Hepatocyte (in vitro differentiated cells): Measurements from ENCODE around the gene BICD1. TPM values are rescaled to one million over a fixed set of nuclear protein-coding genes. Genes with fewer than 3 reads are reported as not detected.

Experiments
- DNase-seq: peaks from one replicate; pipeline ENCODE4 v3.0.0-alpha.2; 2016; ENCODE audit warnings: low spot score
- H2AFZ ChIP-seq: fragments of 200-600 bp; sonication (generic); 2 replicates; pipeline ENCODE4 v1.6.0; 2016; ENCODE audit warnings: antibody characterized with exemption, mild to moderate bottlenecking
- H3K27ac ChIP-seq: fragments of 200-600 bp; sonication (generic); 2 replicates; pipeline ENCODE4 v1.5.1; 2016; ENCODE audit warnings: mild to moderate bottlenecking
- H3K27me3 ChIP-seq: fragments of 200-600 bp; sonication (generic); 2 replicates; pipeline ENCODE4 v1.6.1; 2016
- H3K36me3 ChIP-seq: fragments of 200-600 bp; sonication (generic); replicated peaks from 2 replicates; pipeline ENCODE4 v1.5.1; 2016; ENCODE audit warnings: low read depth; ENCODE audit not compliant: insufficient read depth
- H3K4me1 ChIP-seq: fragments of 200-600 bp; sonication (generic); 2 replicates; pipeline ENCODE4 v1.5.1; 2016; ENCODE audit warnings: mild to moderate bottlenecking, moderate library complexity; ENCODE audit not compliant: insufficient read depth
- H3K4me2 ChIP-seq: fragments of 200-600 bp; sonication (generic); 2 replicates; pipeline ENCODE4 v1.6.0; 2016
- H3K4me3 ChIP-seq: fragments of 200-600 bp; sonication (generic); 2 replicates; pipeline ENCODE4 v1.5.1; 2016; ENCODE audit warnings: mild to moderate bottlenecking
- H3K79me2 ChIP-seq: fragments of 200-600 bp; sonication (generic); 2 replicates; pipeline ENCODE4 v1.6.0; 2017; ENCODE audit warnings: mild to moderate bottlenecking
- H3K9me2 ChIP-seq: fragments of 200-600 bp; sonication (generic); replicated peaks from 2 replicates; pipeline ENCODE4 v1.6.0; 2017; ENCODE audit warnings: mild to moderate bottlenecking; ENCODE audit not compliant: insufficient read depth
- H3K9me3 ChIP-seq: fragments of 200-600 bp; sonication (generic); 2 replicates; pipeline ENCODE4 v1.5.1; 2016; ENCODE audit warnings: low read depth, mild to moderate bottlenecking
- H4K20me1 ChIP-seq: fragments of 200-600 bp; sonication (generic); 2 replicates; pipeline ENCODE4 v1.6.0; 2016; ENCODE audit warnings: mild to moderate bottlenecking; ENCODE audit not compliant: insufficient read depth, poor library complexity, severe bottlenecking
- CTCF ChIP-seq: fragments of 200-600 bp; sonication (generic); IDR thresholded peaks from 2 replicates; pipeline ENCODE4 v1.5.1; 2016; ENCODE audit warnings: antibody characterized with exemption, mild to moderate bottlenecking; ENCODE audit not compliant: poor library complexity
- EZH2 ChIP-seq: fragments of 200-600 bp; sonication (generic); IDR thresholded peaks from 2 replicates; pipeline ENCODE4 v1.6.1; 2016; ENCODE audit warnings: antibody characterized with exemption, mild to moderate bottlenecking, borderline replicate concordance
- EZH2phosphoT487 ChIP-seq: fragments of 200-600 bp; sonication (generic); IDR thresholded peaks from one replicate; pipeline ENCODE4 v1.6.1; 2018; ENCODE audit warnings: antibody characterized with exemption, mild to moderate bottlenecking, low read depth, moderate library complexity; ENCODE audit not compliant: unreplicated experiment, severe bottlenecking
- WGBS: methylation state at CpG from one replicate; pipeline ENCODE4 v1.1.6; 2016; ENCODE audit warnings: low lambda C conversion rate; ENCODE audit errors: missing lambda C conversion rate; 5-methylcytosine and 5-hydroxymethylcytosine counted together
- polyA plus RNA-seq: library from polyadenylated mRNA; unstranded; fragments of >200 nt; fragmentation: Nextera tagmentation; extraction: Ambion mirVana; gene quantifications from 2 replicates; pipeline ENCODE4 v1.2.1, GENCODE V29; 2016
- total RNA-seq: library from RNA; depleted of rRNA; stranded (reverse); fragments of >200 nt; gene quantifications from 2 replicates; pipeline ENCODE4 v1.2.3, GENCODE V29; 2014

The BICD1 gene
- total and polyA plus RNA-seq, 2 experiments from 2014 or later, result 19.7 to 23.6 TPM

DNA sequence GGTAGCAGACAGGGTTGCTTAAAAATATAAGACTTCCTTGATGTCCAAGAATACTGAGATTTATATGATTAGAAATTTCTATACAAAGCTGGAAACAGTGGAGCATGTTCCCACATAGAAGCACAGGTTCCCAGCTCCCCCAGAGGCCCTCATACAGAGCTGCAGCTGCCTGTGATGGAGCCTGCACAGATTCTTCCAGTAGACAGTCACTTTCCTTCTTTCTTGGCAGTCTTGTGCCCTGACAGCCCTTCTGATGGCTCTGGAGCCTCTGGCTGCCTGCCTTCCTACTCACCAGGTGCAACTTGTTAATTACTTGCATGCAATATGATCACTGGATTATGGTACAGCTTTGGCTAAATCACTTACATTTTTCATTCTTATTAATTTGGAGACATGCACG, 44.4 kb downstream of the BICD1 start:
- Histone ChIP-seq H3K4me2 (no peak overlapping the region), H2AFZ (no peak overlapping the region), H3K9me3 (no peaks in the 10 kb centered on the region), H3K27ac (no peak overlapping the region), H3K79me2 (peaks cover 15% of the 10 kb centered on the region), H3K27me3 (no peaks in the 10 kb centered on the region), H3K36me3 (no peaks in the 10 kb centered on the region), H3K4me1 (peaks cover 4% of the 10 kb centered on the region), H3K9me2 (no peaks in the 10 kb centered on the region), H4K20me1 (no peaks in the 10 kb centered on the region), H3K4me3 (no peak overlapping the region)
- DNase-seq, result no peak
- WGBS, result 94% methylated on average over 1 of the region's 1 CpG
- TF ChIP-seq EZH2phosphoT487 (no peak), EZH2 (no peak), CTCF (no peak)

DNA sequence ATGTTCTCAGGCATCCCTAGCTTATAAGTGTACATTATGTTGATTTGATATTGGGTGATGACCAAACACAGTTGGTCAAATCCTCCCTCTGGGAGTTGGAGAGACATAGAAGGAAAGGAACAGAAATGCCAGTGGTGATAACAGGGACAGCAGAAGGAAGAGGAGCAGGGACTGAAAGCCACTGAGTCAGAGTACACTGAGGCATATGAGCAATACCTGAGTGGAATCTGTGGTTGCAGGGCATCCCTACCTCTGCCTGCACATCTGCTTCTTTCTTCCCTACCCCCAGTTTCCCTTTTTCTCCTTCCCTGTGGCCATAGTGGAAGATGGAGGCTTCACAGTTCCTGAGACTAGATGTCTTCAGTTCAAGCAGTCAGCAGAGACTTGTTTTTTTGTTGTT, 44.9 kb downstream of the BICD1 start:
- H3K36me3 ChIP-seq, result no peaks in the 10 kb centered on the region
- H3K9me3 ChIP-seq, result no peaks in the 10 kb centered on the region
- no peak overlapping the region for H2AFZ ChIP-seq
- no peak overlapping the region for H3K4me3 ChIP-seq
- no peak for DNase-seq
- no peak overlapping the region for H3K4me2 ChIP-seq
- H3K27ac ChIP-seq, result no peak overlapping the region
- no peaks in the 10 kb centered on the region for H3K9me2 ChIP-seq
- TF ChIP-seq EZH2 (no peak), CTCF (no peak), EZH2phosphoT487 (no peak)
- peaks cover 6% of the 10 kb centered on the region for H3K4me1 ChIP-seq
- no peaks in the 10 kb centered on the region for H3K27me3 ChIP-seq
- no peaks in the 10 kb centered on the region for H4K20me1 ChIP-seq
- H3K79me2 ChIP-seq, result peaks cover 13% of the 10 kb centered on the region

GRCh38 chr12:32155041-32155440, 48.4 kb downstream of the BICD1 start:
- Histone ChIP-seq H3K27ac (no peak overlapping the region), H3K27me3 (no peaks in the 10 kb centered on the region), H3K79me2 (peaks cover 3% of the 10 kb centered on the region), H3K9me3 (no peaks in the 10 kb centered on the region), H3K36me3 (no peaks in the 10 kb centered on the region), H3K4me1 (peaks cover 6% of the 10 kb centered on the region), H4K20me1 (no peaks in the 10 kb centered on the region), H2AFZ (no peak overlapping the region), H3K4me3 (no peak overlapping the region), H3K4me2 (no peak overlapping the region), H3K9me2 (no peaks in the 10 kb centered on the region)
- TF ChIP-seq CTCF, result no peak
- TF ChIP-seq EZH2, result no peak
- TF ChIP-seq EZH2phosphoT487, result no peak
- WGBS, result 61% methylated on average over 3 of the region's 3 CpGs
- no peak for DNase-seq

GRCh38 chr12:32155961-32156529, 49.4 kb downstream of the BICD1 start:
- no peak overlapping the region for H3K4me2 ChIP-seq
- H3K27ac ChIP-seq, result no peak overlapping the region
- no peak overlapping the region for H3K4me3 ChIP-seq
- H3K79me2 ChIP-seq, result peaks cover 3% of the 10 kb centered on the region
- H3K4me1 ChIP-seq, result peaks cover 6% of the 10 kb centered on the region
- no peaks in the 10 kb centered on the region for H3K36me3 ChIP-seq
- no peaks in the 10 kb centered on the region for H4K20me1 ChIP-seq
- no peaks in the 10 kb centered on the region for H3K9me3 ChIP-seq
- DNase-seq, result no peak
- TF ChIP-seq EZH2phosphoT487, result no peak
- TF ChIP-seq CTCF, result no peak
- no peak for TF ChIP-seq EZH2
- no peaks in the 10 kb centered on the region for H3K27me3 ChIP-seq
- WGBS, result 55% methylated on average over 4 of the region's 4 CpGs
- no peaks in the 10 kb centered on the region for H3K9me2 ChIP-seq
- H2AFZ ChIP-seq, result no peak overlapping the region
